Fibroblast of lung (primary cell): Measurements from ENCODE around the gene OIT3.

Experiments used
- EZH2 ChIP-seq: IDR thresholded peaks from 2 replicates; pipeline ENCODE4 v1.5.1; 2012; ENCODE audit warnings: low read length, control low read depth, mild to moderate bottlenecking; ENCODE audit errors: missing control alignments
- TF ChIP-seq, protein P1 (sequence below), 2 donors: IDR thresholded peaks in 1 of 2; conservative IDR thresholded peaks in 1 of 2; 1 replicate in 1 of 2; 2 replicates in 1 of 2; pipeline ENCODE4 v1.5.1; 2011 to 2012; ENCODE audit warnings: low read length in 2 of 2, control low read depth in 1 of 2, inconsistent platforms in 1 of 2, low read depth in 1 of 2, mild to moderate bottlenecking in 1 of 2

DNA sequence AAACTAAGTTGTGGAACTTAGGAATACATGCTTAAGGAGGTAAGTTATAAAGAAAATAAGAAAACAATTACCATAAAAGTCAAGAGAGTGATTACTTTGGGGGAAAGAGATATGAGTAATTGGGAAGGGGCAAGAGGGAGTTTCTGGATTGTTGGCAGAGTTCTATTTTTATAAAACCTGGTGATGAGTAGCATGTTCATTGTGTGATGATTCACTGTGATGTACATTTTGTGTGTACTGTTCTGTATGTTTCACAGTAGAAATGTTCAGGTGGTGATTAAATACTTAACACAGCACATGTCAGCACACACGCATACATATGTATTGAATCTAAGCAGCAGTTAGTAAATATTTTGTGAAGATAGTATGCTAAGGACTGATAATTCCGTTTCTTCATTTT is 9.7 kb upstream of the OIT3 start:
- TF ChIP-seq, protein P1, sequence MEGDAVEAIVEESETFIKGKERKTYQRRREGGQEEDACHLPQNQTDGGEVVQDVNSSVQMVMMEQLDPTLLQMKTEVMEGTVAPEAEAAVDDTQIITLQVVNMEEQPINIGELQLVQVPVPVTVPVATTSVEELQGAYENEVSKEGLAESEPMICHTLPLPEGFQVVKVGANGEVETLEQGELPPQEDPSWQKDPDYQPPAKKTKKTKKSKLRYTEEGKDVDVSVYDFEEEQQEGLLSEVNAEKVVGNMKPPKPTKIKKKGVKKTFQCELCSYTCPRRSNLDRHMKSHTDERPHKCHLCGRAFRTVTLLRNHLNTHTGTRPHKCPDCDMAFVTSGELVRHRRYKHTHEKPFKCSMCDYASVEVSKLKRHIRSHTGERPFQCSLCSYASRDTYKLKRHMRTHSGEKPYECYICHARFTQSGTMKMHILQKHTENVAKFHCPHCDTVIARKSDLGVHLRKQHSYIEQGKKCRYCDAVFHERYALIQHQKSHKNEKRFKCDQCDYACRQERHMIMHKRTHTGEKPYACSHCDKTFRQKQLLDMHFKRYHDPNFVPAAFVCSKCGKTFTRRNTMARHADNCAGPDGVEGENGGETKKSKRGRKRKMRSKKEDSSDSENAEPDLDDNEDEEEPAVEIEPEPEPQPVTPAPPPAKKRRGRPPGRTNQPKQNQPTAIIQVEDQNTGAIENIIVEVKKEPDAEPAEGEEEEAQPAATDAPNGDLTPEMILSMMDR (conservative IDR thresholded peaks at IDR 0.05 in 1 of 2, IDR thresholded peaks at IDR 0.05 in 1 of 2; ENCODE audit: low read depth in 1 of 2, low read length in 2 of 2), result no peak
- TF ChIP-seq EZH2, result no peak
